Bronchial epithelial cell (primary cell): Measurements from ENCODE around the gene RAD51D. TPM values are rescaled to one million over a fixed set of nuclear protein-coding genes. Genes with fewer than 3 reads are reported as not detected.

Experiments
- DNase-seq: peaks from one replicate; pipeline ENCODE4 v3.0.0-alpha.2; 2010; ENCODE audit warnings: low read depth
- FAIRE-seq: peaks from 2 replicates; lab custom pipeline; 2011; peaks lifted over from hg19 to GRCh38; lab: Jason Lieb, UNC
- H3K27me3 ChIP-seq: 2 replicates; pipeline ENCODE4 v1.5.1; 2011; ENCODE audit warnings: low read length; ENCODE audit not compliant: control insufficient read depth, insufficient read depth
- H3K36me3 ChIP-seq: 2 replicates; pipeline ENCODE4 v1.5.1; 2011; ENCODE audit warnings: low read length; ENCODE audit not compliant: control insufficient read depth, insufficient read depth
- H3K4me3 ChIP-seq: 2 replicates; pipeline ENCODE4 v1.5.1; 2011; ENCODE audit warnings: mild to moderate bottlenecking, low read depth, low read length, control low read depth
- CTCF ChIP-seq: IDR thresholded peaks from 2 replicates; pipeline ENCODE4 v1.5.1; 2011; ENCODE audit warnings: mild to moderate bottlenecking, moderate library complexity, low read length, control low read depth, inconsistent platforms; ENCODE audit not compliant: insufficient read depth, severe bottlenecking
- total RNA-seq: library from RNA; depleted of rRNA; stranded (reverse); fragments of >200 nt; gene quantifications from 2 replicates; pipeline ENCODE4 v1.2.1, GENCODE V29; 2014

Gene RAD51D
- total RNA-seq, 1 donor from 2014 or later = 2.4 TPM

GRCh38 chr17:35088356-35088880 lies 31.2 kb downstream of the RAD51D start:
- no peaks in the 10 kb centered on the region for H3K27me3 ChIP-seq
- DNase-seq = peak; percentile 46
- H3K4me3 ChIP-seq = peak overlapping the region; percentile 87
- no peak for FAIRE-seq
- no peak for TF ChIP-seq CTCF
- no peaks in the 10 kb centered on the region for H3K36me3 ChIP-seq

GRCh38 chr17:35087731-35088355 lies 31.8 kb downstream of the RAD51D start:
- TF ChIP-seq CTCF = no peak
- H3K27me3 ChIP-seq = no peaks in the 10 kb centered on the region
- no peaks in the 10 kb centered on the region for H3K36me3 ChIP-seq
- H3K4me3 ChIP-seq = peak overlapping the region; percentile 87
- FAIRE-seq = no peak
- peak; percentile 35 for DNase-seq

- no peak for TF ChIP-seq CTCF
- FAIRE-seq (no peak), DNase-seq (peak; percentile 42)
- Histone ChIP-seq H3K27me3 (no peaks in the 10 kb centered on the region), H3K36me3 (no peaks in the 10 kb centered on the region), H3K4me3 (no peak overlapping the region)
These were observed 32.6 kb downstream of the RAD51D start for GRCh38 chr17:35086931-35087573.

GRCh38 chr17:35086164-35086563 lies 33.5 kb downstream of the RAD51D start:
- no peak for FAIRE-seq
- no peak for TF ChIP-seq CTCF
- DNase-seq = no peak
- H3K27me3 ChIP-seq = no peaks in the 10 kb centered on the region
- H3K4me3 ChIP-seq = no peak overlapping the region
- H3K36me3 ChIP-seq = no peaks in the 10 kb centered on the region

GRCh38 chr17:35084987-35085386 lies 34.7 kb downstream of the RAD51D start:
- FAIRE-seq (no peak), DNase-seq (peak; percentile 94)
- TF ChIP-seq CTCF = no peak
- H3K4me3 ChIP-seq = no peak overlapping the region
- H3K27me3 ChIP-seq = no peaks in the 10 kb centered on the region
- no peaks in the 10 kb centered on the region for H3K36me3 ChIP-seq
